ENCODE results near the gene INTS4.
A peak's percentile ranks its signal among the peaks of the same experiment; 100 is the strongest.
"Not testable (repeated sequence)": the region's sequence is repeated elsewhere in the genome, so short reads cannot be mapped to it uniquely, and the experiment has no call there.

The INTS4 gene

DNA sequence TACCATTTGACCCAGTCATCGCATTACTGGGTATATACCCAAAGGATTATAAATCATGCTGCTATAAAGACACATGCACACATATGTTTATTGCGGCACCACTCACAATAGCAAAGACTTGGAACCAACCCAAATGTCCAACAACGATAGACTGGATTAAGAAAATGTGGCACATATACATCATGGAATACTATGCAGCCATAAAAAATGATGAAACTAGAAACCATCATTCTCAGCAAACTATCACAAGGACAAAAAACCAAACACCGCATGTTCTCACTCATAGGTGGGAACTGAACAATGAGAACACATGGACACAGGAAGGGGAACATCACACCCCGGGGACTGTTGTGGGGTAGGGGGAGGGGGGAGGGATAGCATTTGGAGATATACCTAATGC is 105.4 kb downstream of the INTS4 start:
- not testable (repeated sequence) for H3K4me1 Mint-ChIP-seq (ENCODE audit: low read depth); H3K27me3 Mint-ChIP-seq; H3K4me3 Mint-ChIP-seq; DNase-seq; H3K9me3 Mint-ChIP-seq; H3K27ac Mint-ChIP-seq
- peaks cover 80% of the 10 kb centered on the region for H3K36me3 Mint-ChIP-seq (ENCODE audit: low read depth)

DNA sequence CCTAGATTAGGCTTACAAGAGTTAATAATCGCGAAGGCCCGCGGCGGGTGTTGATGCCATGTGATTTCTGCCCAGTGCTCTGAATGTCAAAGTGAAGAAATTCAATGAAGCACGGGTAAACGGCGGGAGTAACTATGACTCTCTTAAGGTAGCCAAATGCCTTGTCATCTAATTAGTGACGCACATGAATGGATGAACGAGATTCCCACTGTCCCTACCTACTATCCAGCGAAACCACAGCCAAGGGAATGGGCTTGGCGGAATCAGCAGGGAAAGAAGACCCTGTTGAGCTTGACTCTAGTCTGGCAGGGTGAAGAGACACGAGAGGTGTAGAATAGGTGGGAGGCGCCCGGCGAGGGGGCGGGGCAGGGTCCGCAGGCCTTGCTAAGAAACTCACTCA is 108.1 kb downstream of the INTS4 start:
- Mint-ChIP-seq H3K27ac (no peak overlapping the region), H3K9me3 (peaks cover 3% of the 10 kb centered on the region), H3K4me1 (ENCODE audit: low read depth) (no peaks in the 10 kb centered on the region), H3K27me3 (no peaks in the 10 kb centered on the region), H3K4me3 (no peak overlapping the region), H3K36me3 (ENCODE audit: low read depth) (peaks cover 84% of the 10 kb centered on the region)
- DNase-seq, result no peak

DNA sequence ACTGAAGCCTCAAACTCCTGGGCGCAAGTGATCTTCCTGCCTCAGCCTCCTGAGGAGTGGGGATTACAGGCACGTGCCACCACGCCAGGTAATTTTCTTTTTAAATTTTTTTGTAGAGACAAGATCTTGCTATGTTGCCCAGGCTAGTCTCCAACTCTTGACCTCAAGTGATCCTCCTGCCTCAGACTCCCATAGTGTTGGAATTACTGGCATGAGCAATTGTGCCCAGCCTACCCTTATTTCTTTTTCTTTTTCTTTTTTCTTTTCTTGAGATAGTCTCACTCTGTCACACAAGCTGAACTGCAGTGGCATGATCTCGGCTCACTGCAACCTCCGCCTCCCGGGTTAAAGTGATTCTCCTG is 109.7 kb downstream of the INTS4 start:
- Mint-ChIP-seq H3K27ac (no peak overlapping the region), H3K27me3 (no peaks in the 10 kb centered on the region), H3K4me3 (no peak overlapping the region), H3K9me3 (peaks cover 3% of the 10 kb centered on the region), H3K36me3 (ENCODE audit: low read depth) (peaks cover 84% of the 10 kb centered on the region), H3K4me1 (ENCODE audit: low read depth) (no peaks in the 10 kb centered on the region)
- no peak for DNase-seq

DNA sequence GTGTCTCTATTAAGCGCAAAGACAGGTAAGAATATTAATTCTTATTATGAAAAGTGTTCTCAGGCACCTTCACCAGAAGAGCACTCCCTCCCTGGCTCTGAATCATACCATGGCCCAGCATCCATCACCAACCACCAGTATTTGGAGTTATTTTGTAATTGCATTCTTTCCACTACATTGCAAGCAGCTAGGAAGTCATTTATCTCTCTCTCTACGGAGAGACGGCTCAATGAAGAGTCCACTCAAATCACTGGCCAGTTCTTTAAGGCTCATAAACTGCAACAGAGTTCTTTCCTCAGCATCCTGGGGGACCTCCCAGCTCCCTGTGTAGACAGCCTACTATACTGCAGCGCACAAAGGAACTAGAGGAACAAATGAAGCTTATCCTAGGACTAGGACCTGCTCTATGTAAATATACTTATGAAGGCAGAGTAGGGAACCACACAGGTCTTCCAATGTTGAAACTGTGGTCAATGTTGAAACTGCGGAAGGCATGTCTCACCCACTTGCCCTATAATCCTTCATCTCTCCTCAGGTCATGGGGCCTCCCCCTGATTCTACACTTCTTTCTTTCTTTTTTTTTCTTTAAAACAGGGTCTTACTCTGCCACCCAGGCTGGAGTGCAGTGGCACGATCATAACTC is 110.2 kb downstream of the INTS4 start:
- H3K4me1 Mint-ChIP-seq (ENCODE audit: low read depth), result no peaks in the 10 kb centered on the region
- H3K27ac Mint-ChIP-seq, result no peak overlapping the region
- no peaks in the 10 kb centered on the region for H3K9me3 Mint-ChIP-seq
- no peaks in the 10 kb centered on the region for H3K27me3 Mint-ChIP-seq
- no peak overlapping the region for H3K4me3 Mint-ChIP-seq
- peaks cover 85% of the 10 kb centered on the region for H3K36me3 Mint-ChIP-seq (ENCODE audit: low read depth)
- no peak for DNase-seq

DNA sequence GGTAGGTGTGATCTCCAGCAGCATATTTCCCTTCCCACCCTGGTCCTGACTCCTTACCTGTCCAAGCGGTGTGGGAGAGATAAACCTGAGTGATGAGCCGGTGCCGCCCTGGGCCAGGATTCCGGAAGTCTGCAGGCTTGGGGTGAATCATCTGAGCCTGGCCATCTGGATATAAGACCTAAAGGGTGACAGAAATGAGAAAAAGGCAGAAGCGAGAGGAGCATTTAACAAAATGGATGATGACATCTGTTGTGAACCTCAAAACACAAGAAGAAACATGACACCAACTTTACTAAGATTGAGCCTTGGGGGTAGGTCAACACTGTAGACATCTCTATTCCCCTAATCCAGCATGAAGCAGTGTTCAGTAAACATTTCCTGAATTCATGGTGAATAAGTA is 110.7 kb downstream of the INTS4 start:
- H3K9me3 Mint-ChIP-seq, result no peaks in the 10 kb centered on the region
- peaks cover 85% of the 10 kb centered on the region for H3K36me3 Mint-ChIP-seq (ENCODE audit: low read depth)
- H3K27me3 Mint-ChIP-seq, result no peaks in the 10 kb centered on the region
- peak overlapping the region; percentile 26 for H3K27ac Mint-ChIP-seq
- no peak for DNase-seq
- no peaks in the 10 kb centered on the region for H3K4me1 Mint-ChIP-seq (ENCODE audit: low read depth)
- H3K4me3 Mint-ChIP-seq, result no peak overlapping the region

DNA sequence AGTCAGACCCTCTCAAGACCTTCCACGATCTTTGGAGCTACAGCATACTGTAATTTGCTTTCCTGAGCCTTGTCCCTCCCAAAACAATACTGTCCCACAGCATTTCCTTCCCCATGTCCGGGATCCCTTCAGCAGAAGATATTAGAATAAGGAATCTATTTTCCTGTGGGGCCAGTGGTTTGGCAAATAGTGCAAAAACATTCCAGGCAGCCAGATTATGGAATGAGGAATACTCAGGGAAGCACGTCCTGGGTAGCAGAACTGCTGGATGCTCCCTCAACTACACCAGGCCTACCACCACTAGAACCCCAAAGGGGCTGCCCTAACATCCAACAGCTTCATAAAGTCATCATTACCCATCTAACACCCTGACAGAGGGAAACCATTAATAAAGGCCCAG is 112.1 kb downstream of the INTS4 start:
- Mint-ChIP-seq H3K4me1 (ENCODE audit: low read depth) (no peaks in the 10 kb centered on the region), H3K9me3 (no peaks in the 10 kb centered on the region), H3K36me3 (ENCODE audit: low read depth) (peaks cover 87% of the 10 kb centered on the region), H3K4me3 (no peak overlapping the region), H3K27ac (no peak overlapping the region), H3K27me3 (no peaks in the 10 kb centered on the region)
- DNase-seq, result no peak

DNA sequence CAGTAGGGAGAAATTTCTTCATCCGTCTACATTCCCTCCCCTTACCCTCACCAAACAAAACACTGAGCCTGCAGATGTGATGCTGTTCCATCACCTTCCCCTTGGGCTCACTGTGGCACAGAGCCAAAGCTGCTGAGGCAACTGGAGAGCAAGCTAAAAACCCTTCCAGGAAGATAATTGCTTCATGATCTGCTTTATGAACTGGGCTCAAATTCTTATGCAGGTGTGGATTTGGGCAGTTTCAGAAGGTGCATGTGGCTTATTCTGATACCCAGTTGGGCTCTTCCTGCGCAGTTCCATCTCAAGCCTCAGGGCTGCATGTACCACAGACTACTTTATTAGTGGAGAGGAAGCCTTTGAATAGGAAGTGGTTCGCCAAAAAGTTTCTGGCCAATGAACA is 115.2 kb downstream of the INTS4 start:
- Mint-ChIP-seq H3K9me3 (no peaks in the 10 kb centered on the region), H3K27me3 (no peaks in the 10 kb centered on the region), H3K4me1 (ENCODE audit: low read depth) (no peaks in the 10 kb centered on the region), H3K4me3 (no peak overlapping the region), H3K36me3 (ENCODE audit: low read depth) (peaks cover 91% of the 10 kb centered on the region), H3K27ac (no peak overlapping the region)
- DNase-seq, result no peak

DNA sequence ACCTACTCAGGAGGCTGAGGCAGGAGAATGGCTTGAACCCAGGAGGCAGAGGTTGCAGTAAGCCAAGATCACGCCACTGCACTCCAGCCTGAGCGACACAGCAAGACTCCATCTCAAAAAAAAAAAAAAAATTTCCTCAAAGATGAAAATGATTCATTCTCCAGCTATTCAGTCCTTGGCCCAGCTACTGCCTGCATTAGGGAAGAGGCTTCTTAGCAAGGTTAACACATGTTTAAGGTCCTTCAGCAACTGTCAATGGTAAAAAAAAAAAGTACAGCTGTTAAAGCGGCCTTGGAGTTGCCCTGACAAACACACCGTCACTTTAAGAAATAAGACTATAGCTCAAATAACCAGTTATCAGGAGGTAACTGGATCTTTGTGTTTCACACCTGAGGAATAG is 116.2 kb downstream of the INTS4 start:
- not testable (repeated sequence) for H3K27ac Mint-ChIP-seq; H3K4me1 Mint-ChIP-seq (ENCODE audit: low read depth); H3K4me3 Mint-ChIP-seq; DNase-seq; H3K27me3 Mint-ChIP-seq; H3K9me3 Mint-ChIP-seq
- peaks cover 89% of the 10 kb centered on the region for H3K36me3 Mint-ChIP-seq (ENCODE audit: low read depth)

DNA sequence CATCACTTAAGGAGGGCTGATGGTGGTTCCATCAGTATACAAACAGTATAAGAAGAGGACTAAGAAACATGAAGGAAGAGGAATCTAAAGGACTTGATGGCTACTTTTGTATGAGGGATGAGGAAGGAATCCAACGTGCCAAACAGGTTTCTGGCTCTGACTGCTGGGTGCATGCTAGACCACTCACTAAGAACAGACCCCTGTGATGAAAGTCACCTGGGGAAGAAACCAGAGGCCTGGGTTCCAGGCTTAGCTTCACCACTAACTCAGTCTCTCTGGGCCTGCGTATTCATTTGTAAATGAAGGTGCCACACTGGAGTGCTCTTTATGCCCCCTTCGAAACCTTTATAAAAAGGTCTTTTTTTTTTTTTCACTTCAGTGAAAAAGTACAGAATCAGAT is 118.4 kb downstream of the INTS4 start:
- no peak for DNase-seq
- Mint-ChIP-seq H3K4me3 (no peak overlapping the region), H3K9me3 (no peaks in the 10 kb centered on the region), H3K36me3 (ENCODE audit: low read depth) (peaks cover 89% of the 10 kb centered on the region), H3K27me3 (no peaks in the 10 kb centered on the region), H3K4me1 (ENCODE audit: low read depth) (no peaks in the 10 kb centered on the region), H3K27ac (peak overlapping the region; percentile 2)

DNA sequence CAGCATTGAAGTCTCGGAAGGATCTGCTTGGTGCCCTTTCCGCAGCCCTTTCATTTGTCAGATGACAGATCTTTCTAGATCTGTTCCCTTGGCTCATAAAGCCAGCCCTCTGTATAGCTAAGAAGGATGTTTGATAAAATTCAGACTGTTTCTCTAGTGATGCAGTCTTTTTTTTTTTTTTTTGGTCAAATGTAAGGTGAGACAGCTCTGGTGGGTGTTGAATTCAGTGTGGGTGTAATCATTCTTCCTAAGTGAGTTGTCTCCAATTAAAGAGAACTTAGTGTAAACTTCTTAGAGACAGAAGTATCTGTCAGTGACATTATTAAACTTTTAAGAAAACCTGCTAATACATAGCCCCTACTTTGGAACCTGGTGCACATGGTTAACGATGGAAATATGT is 120.3 kb downstream of the INTS4 start:
- no peaks in the 10 kb centered on the region for H3K4me1 Mint-ChIP-seq (ENCODE audit: low read depth)
- no peaks in the 10 kb centered on the region for H3K9me3 Mint-ChIP-seq
- no peak for DNase-seq
- no peak overlapping the region for H3K4me3 Mint-ChIP-seq
- no peaks in the 10 kb centered on the region for H3K27me3 Mint-ChIP-seq
- no peak overlapping the region for H3K27ac Mint-ChIP-seq
- peaks cover 81% of the 10 kb centered on the region for H3K36me3 Mint-ChIP-seq (ENCODE audit: low read depth)

DNA sequence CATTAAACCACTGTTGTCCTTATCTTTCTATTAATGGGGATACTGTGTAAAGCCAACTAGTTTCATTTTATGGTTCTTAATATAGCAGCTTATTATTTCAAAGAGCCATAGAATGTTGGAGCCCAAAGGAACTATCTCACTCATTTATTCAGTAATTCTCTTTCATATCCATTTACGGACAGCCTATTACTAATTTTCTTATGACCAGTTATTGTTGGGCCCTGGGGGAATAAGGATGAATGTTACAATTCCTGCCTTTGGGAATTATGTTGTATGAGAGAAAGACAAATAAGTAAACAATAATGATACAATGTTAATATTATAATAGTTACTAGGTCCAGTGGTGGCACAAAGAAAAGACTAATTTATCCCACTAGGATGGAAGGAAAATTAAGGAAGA is 121.1 kb downstream of the INTS4 start:
- H3K27me3 Mint-ChIP-seq, result no peaks in the 10 kb centered on the region
- no peak for DNase-seq
- peaks cover 77% of the 10 kb centered on the region for H3K36me3 Mint-ChIP-seq (ENCODE audit: low read depth)

DNA sequence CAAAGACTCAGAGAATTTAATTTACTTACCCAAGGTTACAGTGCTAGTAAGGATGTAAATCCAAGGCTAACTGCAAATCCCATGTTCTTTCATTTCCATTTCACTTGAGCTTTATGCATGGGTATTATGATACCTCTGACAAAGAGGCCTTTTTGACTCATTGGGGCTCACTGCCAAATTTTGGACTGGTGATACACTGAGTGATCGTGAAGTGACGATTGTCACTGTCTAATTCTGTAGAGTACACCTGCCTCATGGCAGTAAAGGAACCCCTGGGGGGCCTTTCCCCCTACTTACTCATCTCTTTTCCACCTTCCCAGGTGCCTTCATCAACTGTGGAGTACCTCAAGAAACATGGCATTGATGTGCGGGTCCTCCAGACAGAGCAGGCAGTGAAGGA is 122.6 kb downstream of the INTS4 start:
- no peak overlapping the region for H3K4me3 Mint-ChIP-seq
- H3K9me3 Mint-ChIP-seq, result no peaks in the 10 kb centered on the region
- peaks cover 67% of the 10 kb centered on the region for H3K36me3 Mint-ChIP-seq (ENCODE audit: low read depth)
- no peaks in the 10 kb centered on the region for H3K27me3 Mint-ChIP-seq
- H3K27ac Mint-ChIP-seq, result no peak overlapping the region
- no peak for DNase-seq
- no peaks in the 10 kb centered on the region for H3K4me1 Mint-ChIP-seq (ENCODE audit: low read depth)

More for the DNA sequence above, 121.1 kb downstream of the INTS4 start:
- Mint-ChIP-seq H3K9me3 (no peaks in the 10 kb centered on the region), H3K27ac (no peak overlapping the region), H3K4me1 (ENCODE audit: low read depth) (no peaks in the 10 kb centered on the region), H3K4me3 (no peak overlapping the region)

DNA sequence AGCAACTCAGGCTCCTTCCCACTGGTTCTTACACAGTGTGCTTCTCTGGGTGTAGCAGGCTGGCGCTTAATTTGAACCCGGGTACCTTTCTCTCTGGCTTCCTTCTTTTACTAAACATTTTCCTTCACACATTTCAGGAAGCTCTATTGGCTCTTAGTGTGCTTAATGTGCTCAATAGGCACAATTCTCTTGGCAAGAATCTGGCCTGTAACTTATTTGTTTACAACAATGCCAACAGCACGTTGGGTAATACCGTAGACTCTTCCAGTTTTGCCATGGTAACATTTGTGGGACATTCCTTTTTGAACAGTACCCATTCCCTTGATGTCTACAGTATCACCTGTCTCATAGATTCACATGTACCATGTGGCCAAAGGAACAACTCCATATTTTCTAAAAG is 125.7 kb downstream of the INTS4 start:
- DNase-seq, result no peak
- Mint-ChIP-seq H3K27ac (no peak overlapping the region), H3K36me3 (ENCODE audit: low read depth) (peaks cover 40% of the 10 kb centered on the region), H3K4me3 (no peak overlapping the region), H3K4me1 (ENCODE audit: low read depth) (no peaks in the 10 kb centered on the region), H3K9me3 (no peaks in the 10 kb centered on the region), H3K27me3 (no peaks in the 10 kb centered on the region)

DNA sequence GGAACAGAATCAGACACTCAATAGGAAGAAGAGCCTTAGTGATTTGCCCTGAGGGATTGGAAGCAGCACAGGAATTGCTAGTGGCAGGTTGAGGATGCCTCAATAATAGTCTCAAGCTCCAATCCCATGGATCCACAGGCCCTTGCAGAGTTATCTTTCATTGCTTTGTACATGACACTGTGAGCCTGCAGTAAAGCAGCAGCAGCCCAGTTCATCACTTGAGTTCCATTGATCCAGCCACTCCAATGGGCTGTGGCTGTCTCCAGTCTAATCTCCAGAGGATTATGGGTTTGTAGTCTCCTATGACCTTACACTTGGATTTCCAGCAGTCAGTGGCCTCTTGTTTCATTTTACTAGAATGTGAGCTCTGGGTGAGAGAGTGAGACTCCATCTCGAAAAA is 128.1 kb downstream of the INTS4 start:
- peaks cover 22% of the 10 kb centered on the region for H3K36me3 Mint-ChIP-seq (ENCODE audit: low read depth)
- H3K27me3 Mint-ChIP-seq, result no peaks in the 10 kb centered on the region
- H3K4me1 Mint-ChIP-seq (ENCODE audit: low read depth), result no peaks in the 10 kb centered on the region
- H3K4me3 Mint-ChIP-seq, result no peak overlapping the region
- DNase-seq, result no peak
- no peaks in the 10 kb centered on the region for H3K9me3 Mint-ChIP-seq
- H3K27ac Mint-ChIP-seq, result no peak overlapping the region

DNA sequence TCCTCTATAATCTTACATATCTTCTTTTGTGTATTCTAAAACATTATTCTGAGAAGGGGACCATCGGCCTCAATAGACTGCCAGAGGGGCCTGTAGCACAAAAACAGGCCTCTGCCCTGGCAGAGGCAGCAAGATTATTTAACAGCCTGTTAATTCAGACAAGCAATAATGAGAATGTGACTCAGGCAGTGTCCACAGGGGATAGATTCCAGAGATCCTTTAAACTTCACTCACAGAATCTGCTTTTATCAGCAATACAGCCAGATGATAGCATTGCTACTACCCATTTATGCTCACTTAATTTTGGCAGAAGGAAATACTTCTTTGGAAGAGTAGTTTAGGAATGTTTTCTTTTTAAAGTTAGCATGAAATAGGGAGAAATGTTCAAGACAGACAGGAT is 128.7 kb downstream of the INTS4 start:
- H3K4me3 Mint-ChIP-seq, result no peak overlapping the region
- no peak overlapping the region for H3K27ac Mint-ChIP-seq
- H3K36me3 Mint-ChIP-seq (ENCODE audit: low read depth), result peaks cover 20% of the 10 kb centered on the region
- no peaks in the 10 kb centered on the region for H3K9me3 Mint-ChIP-seq
- H3K4me1 Mint-ChIP-seq (ENCODE audit: low read depth), result no peaks in the 10 kb centered on the region
- DNase-seq, result no peak
- no peaks in the 10 kb centered on the region for H3K27me3 Mint-ChIP-seq

DNA sequence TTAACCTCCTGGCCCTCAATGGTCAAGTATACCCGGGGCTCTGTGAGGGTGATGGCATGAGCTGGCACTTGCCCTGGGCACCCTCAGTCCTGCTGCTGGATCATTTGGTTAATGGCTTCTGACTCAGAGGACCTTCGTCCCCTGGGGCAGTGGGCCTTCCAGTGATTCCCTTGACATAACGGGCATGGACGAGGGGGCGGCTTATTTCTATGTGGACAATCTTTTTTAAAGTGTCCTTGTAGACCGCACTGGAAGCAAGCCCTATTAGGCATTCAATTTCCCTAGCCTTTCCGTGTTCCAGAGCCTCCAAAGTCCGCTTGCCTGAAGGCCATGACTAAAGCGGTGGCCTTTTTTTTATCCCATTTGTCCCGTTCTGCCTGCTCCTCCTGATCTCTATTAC is 133.0 kb downstream of the INTS4 start:
- not testable (repeated sequence) for H3K36me3 Mint-ChIP-seq (ENCODE audit: low read depth); H3K4me1 Mint-ChIP-seq (ENCODE audit: low read depth); H3K4me3 Mint-ChIP-seq; H3K27ac Mint-ChIP-seq; DNase-seq; H3K27me3 Mint-ChIP-seq; H3K9me3 Mint-ChIP-seq
